Epithelial cell of prostate (primary cell): ENCODE results near the gene NR3C1.
A peak's percentile ranks its signal among the peaks of the same experiment; 100 is the strongest.

ENCODE experiments used
- DNase-seq: peaks from one replicate; pipeline ENCODE4 v3.0.0-alpha.2; 2011; ENCODE audit warnings: low read depth, low spot score
- H3K27ac ChIP-seq: fragments of 450-650 bp; 2 replicates; pipeline ENCODE4 v1.5.1; 2017; ENCODE audit warnings: mild to moderate bottlenecking

The NR3C1 gene

GRCh38 chr5:143403593-143404415 is at the start of gene NR3C1:
Gene NR3C1, minus strand, starts transcription at chr5:143403686. Its CDS starts 2,847 bp downstream, at chr5:143400839.
- H3K27ac ChIP-seq, result peak within 1 kb of the TSS; percentile 98
- peak; percentile 29 for DNase-seq

- DNase-seq, result no peak
- no peak overlapping the region for H3K27ac ChIP-seq
Measured at GRCh38 chr5:143449772-143450171, 46.3 kb upstream of the NR3C1 start.

GRCh38 chr5:143448518-143448917 is 45.0 kb upstream of the NR3C1 start:
- no peak overlapping the region for H3K27ac ChIP-seq
- no peak for DNase-seq

GRCh38 chr5:143447983-143448382 is 44.5 kb upstream of the NR3C1 start:
- no peak for DNase-seq

GRCh38 chr5:143446535-143447226 is 43.2 kb upstream of the NR3C1 start:
- no peak overlapping the region for H3K27ac ChIP-seq
- no peak for DNase-seq

More at GRCh38 chr5:143447983-143448382, 44.5 kb upstream of the NR3C1 start:
- no peak overlapping the region for H3K27ac ChIP-seq

- H3K27ac ChIP-seq, result no peak overlapping the region
- DNase-seq, result no peak
Measured at GRCh38 chr5:143445776-143446175, 42.3 kb upstream of the NR3C1 start.

- no peak overlapping the region for H3K27ac ChIP-seq
- DNase-seq, result no peak
Measured at GRCh38 chr5:143443330-143443729, 39.8 kb upstream of the NR3C1 start.

- DNase-seq, result no peak
- no peak overlapping the region for H3K27ac ChIP-seq
Measured at GRCh38 chr5:143442385-143442784, 38.9 kb upstream of the NR3C1 start.

GRCh38 chr5:143440448-143441115 is 37.1 kb upstream of the NR3C1 start:
- H3K27ac ChIP-seq, result no peak overlapping the region
- no peak for DNase-seq

- no peak for DNase-seq
- no peak overlapping the region for H3K27ac ChIP-seq
Measured at GRCh38 chr5:143437666-143438273, 34.3 kb upstream of the NR3C1 start.

GRCh38 chr5:143436871-143437270 is 33.4 kb upstream of the NR3C1 start:
- no peak for DNase-seq

GRCh38 chr5:143435210-143435657 is 31.7 kb upstream of the NR3C1 start:
- no peak overlapping the region for H3K27ac ChIP-seq
- no peak for DNase-seq

More at GRCh38 chr5:143436871-143437270, 33.4 kb upstream of the NR3C1 start:
- no peak overlapping the region for H3K27ac ChIP-seq

GRCh38 chr5:143434261-143435209 is 31.0 kb upstream of the NR3C1 start:
- DNase-seq, result no peak
- no peak overlapping the region for H3K27ac ChIP-seq

- no peak for DNase-seq
- H3K27ac ChIP-seq, result no peak overlapping the region
Measured at GRCh38 chr5:143433670-143434069, 30.2 kb upstream of the NR3C1 start.

- DNase-seq, result no peak
- H3K27ac ChIP-seq, result no peak overlapping the region
Measured at GRCh38 chr5:143432658-143433239, 29.3 kb upstream of the NR3C1 start.

GRCh38 chr5:143431789-143432188 is 28.3 kb upstream of the NR3C1 start:
- DNase-seq, result no peak
- no peak overlapping the region for H3K27ac ChIP-seq

GRCh38 chr5:143428738-143429420 is 25.4 kb upstream of the NR3C1 start:
- H3K27ac ChIP-seq, result no peak overlapping the region
- no peak for DNase-seq

GRCh38 chr5:143428155-143428554 is 24.7 kb upstream of the NR3C1 start:
- no peak for DNase-seq

More at GRCh38 chr5:143428155-143428554, 24.7 kb upstream of the NR3C1 start:
- H3K27ac ChIP-seq, result no peak overlapping the region
